SU-DHL-6 (cell line): ENCODE results near the gene PRAC2.

Source experiments
- H2AFZ ChIP-seq: fragments of 200-600 bp; sonication (generic); 2 replicates; pipeline ENCODE4 v1.6.1; 2014; ENCODE audit warnings: low read depth, mild to moderate bottlenecking, moderate library complexity, mixed read lengths, antibody characterized with exemption, low read length; ENCODE audit not compliant: severe bottlenecking
- H3F3A ChIP-seq: fragments of 200-600 bp; shearing (Covaris generic); 2 replicates; pipeline ENCODE4 v1.6.0; 2016; ENCODE audit warnings: antibody characterized with exemption, mild to moderate bottlenecking; ENCODE audit not compliant: insufficient read depth
- H3K27ac ChIP-seq: fragments of 200-600 bp; sonication (generic); 2 replicates; pipeline ENCODE4 v1.5.1; 2016; ENCODE audit warnings: low read depth, mild to moderate bottlenecking, low read length, moderate library complexity, mixed read lengths
- H3K27me3 ChIP-seq: fragments of 200-600 bp; sonication (generic), shearing (Covaris generic); 2 replicates; pipeline ENCODE4 v1.6.0; 2014; ENCODE audit warnings: mild to moderate bottlenecking, low read length
- H3K36me3 ChIP-seq: fragments of 200-600 bp; sonication (generic); 2 replicates; pipeline ENCODE4 v1.6.1; 2014; ENCODE audit warnings: mild to moderate bottlenecking, low read length, mixed read lengths
- H3K4me2 ChIP-seq: fragments of 300-600, 200-600 bp; shearing (Covaris generic), sonication (generic); 2 replicates; pipeline ENCODE4 v1.6.0; 2014; ENCODE audit warnings: low read length, low read depth, mild to moderate bottlenecking; ENCODE audit not compliant: poor library complexity, severe bottlenecking
- H3K4me3 ChIP-seq: fragments of 200-600 bp; sonication (generic); 2 replicates; pipeline ENCODE4 v1.5.1; 2014; ENCODE audit warnings: antibody characterized with exemption, low read length, mild to moderate bottlenecking, mixed read lengths; ENCODE audit not compliant: insufficient read depth, poor library complexity, severe bottlenecking
- H3K79me2 ChIP-seq: fragments of 200-600 bp; sonication (generic); 2 replicates; pipeline ENCODE4 v1.6.1; 2014; ENCODE audit warnings: mild to moderate bottlenecking, low read length, moderate library complexity; ENCODE audit not compliant: insufficient read depth
- H3K9ac ChIP-seq: fragments of 200-600 bp; sonication (generic); 2 replicates; pipeline ENCODE4 v1.7.0; 2014; ENCODE audit warnings: mild to moderate bottlenecking, low read length
- H3K9me2 ChIP-seq: fragments of 200-600 bp; sonication (generic); replicated peaks from 2 replicates; pipeline ENCODE4 v1.6.1; 2014; ENCODE audit warnings: low read length; ENCODE audit not compliant: insufficient read depth
- H3K9me3 ChIP-seq: fragments of 200-600 bp; sonication (generic); 2 replicates; pipeline ENCODE4 v1.6.1; 2014; ENCODE audit warnings: low read length, mixed read lengths; ENCODE audit not compliant: insufficient read depth
- H4K20me1 ChIP-seq: fragments of 200-600 bp; sonication (generic); 2 replicates; pipeline ENCODE4 v1.6.1; 2014; ENCODE audit warnings: low read depth, mild to moderate bottlenecking, antibody characterized with exemption, low read length, moderate library complexity, mixed read lengths
- CTCF ChIP-seq: fragments of 200-600 bp; sonication (generic); IDR thresholded peaks from one replicate; pipeline ENCODE4 v1.5.1; 2017; ENCODE audit warnings: antibody characterized with exemption, mild to moderate bottlenecking, low read length, moderate library complexity; ENCODE audit not compliant: insufficient read depth, poor library complexity, severe bottlenecking
- EZH2phosphoT487 ChIP-seq: fragments of 200-600 bp; sonication (generic), shearing (Covaris generic); conservative IDR thresholded peaks from 2 replicates; pipeline ENCODE4 v1.6.1; 2018; ENCODE audit warnings: mild to moderate bottlenecking, antibody characterized with exemption, low read length, moderate library complexity, mixed read lengths

PRAC2 gene

GRCh38 chr17:48751172-48751571, 28.2 kb downstream of the PRAC2 start:
- no peak overlapping the region for H3K4me3 ChIP-seq
- H3K4me2 ChIP-seq = no peak overlapping the region
- no peaks in the 10 kb centered on the region for H3K9me3 ChIP-seq
- no peak overlapping the region for H3K27ac ChIP-seq
- no peaks in the 10 kb centered on the region for H4K20me1 ChIP-seq
- H3F3A ChIP-seq = no peaks in the 10 kb centered on the region
- no peaks in the 10 kb centered on the region for H3K9me2 ChIP-seq
- no peak overlapping the region for H3K9ac ChIP-seq
- no peaks in the 10 kb centered on the region; the same call in 1 of the 2 replicates for H3K27me3 ChIP-seq
- TF ChIP-seq EZH2phosphoT487 (no peak), CTCF (no peak)
- no peaks in the 10 kb centered on the region for H3K79me2 ChIP-seq
- no peaks in the 10 kb centered on the region for H3K36me3 ChIP-seq
- no peak overlapping the region for H2AFZ ChIP-seq

- no peak overlapping the region for H2AFZ ChIP-seq
- H3K9ac ChIP-seq = no peak overlapping the region
- H3K4me2 ChIP-seq = no peak overlapping the region
- H3K79me2 ChIP-seq = no peaks in the 10 kb centered on the region
- H3K36me3 ChIP-seq = no peaks in the 10 kb centered on the region
- TF ChIP-seq CTCF (no peak), EZH2phosphoT487 (no peak)
- H3K9me3 ChIP-seq = no peaks in the 10 kb centered on the region
- no peaks in the 10 kb centered on the region for H3K27me3 ChIP-seq
- H3K9me2 ChIP-seq = no peaks in the 10 kb centered on the region
- H3F3A ChIP-seq = no peaks in the 10 kb centered on the region
- H3K27ac ChIP-seq = no peak overlapping the region
- H4K20me1 ChIP-seq = no peaks in the 10 kb centered on the region
- H3K4me3 ChIP-seq = no peak overlapping the region
Observed at GRCh38 chr17:48751733-48752398, 28.9 kb downstream of the PRAC2 start.

GRCh38 chr17:48752399-48753288, 29.7 kb downstream of the PRAC2 start:
- no peak for TF ChIP-seq CTCF
- TF ChIP-seq EZH2phosphoT487 = no peak
- no peaks in the 10 kb centered on the region for H3K9me2 ChIP-seq
- no peak overlapping the region for H2AFZ ChIP-seq
- no peak overlapping the region for H3K27ac ChIP-seq
- H3K36me3 ChIP-seq = no peaks in the 10 kb centered on the region
- no peaks in the 10 kb centered on the region for H3K9me3 ChIP-seq
- no peaks in the 10 kb centered on the region for H3K27me3 ChIP-seq
- no peak overlapping the region for H3K9ac ChIP-seq
- H3K79me2 ChIP-seq = no peaks in the 10 kb centered on the region
- H3K4me3 ChIP-seq = no peak overlapping the region
- H4K20me1 ChIP-seq = no peaks in the 10 kb centered on the region
- H3F3A ChIP-seq = no peaks in the 10 kb centered on the region
- H3K4me2 ChIP-seq = no peak overlapping the region
